Liver (tissue), 3 donors: Measurements from ENCODE around the gene NAA38.

Experiments
- JUND ChIP-seq, 2 donors: IDR thresholded peaks; 2 replicates each; pipeline ENCODE4 v1.6.1; 2016; ENCODE audit warnings: antibody characterized with exemption in 2 of 2
- TAF1 ChIP-seq: conservative IDR thresholded peaks from 2 replicates; pipeline ENCODE4 v1.6.1; 2016; ENCODE audit warnings: antibody characterized with exemption, mild to moderate bottlenecking
- TF ChIP-seq, protein P1 (sequence below): IDR thresholded peaks from 2 replicates; pipeline ENCODE4 v1.6.1; 2016; ENCODE audit warnings: antibody characterized with exemption
- TF ChIP-seq, protein P2 (sequence below): IDR thresholded peaks from 2 replicates; pipeline ENCODE4 v1.6.1; 2016; ENCODE audit warnings: antibody characterized with exemption
- TF ChIP-seq, protein P3 (sequence below): fragments of 150-350 bp; IDR thresholded peaks from 2 replicates; pipeline ENCODE4 v1.5.1; 2017; ENCODE audit warnings: improper control_type of control experiment, low read depth, low read length; ENCODE audit not compliant: missing input control
- donor health status: healthy.
- donor health status: healthy.

DNA sequence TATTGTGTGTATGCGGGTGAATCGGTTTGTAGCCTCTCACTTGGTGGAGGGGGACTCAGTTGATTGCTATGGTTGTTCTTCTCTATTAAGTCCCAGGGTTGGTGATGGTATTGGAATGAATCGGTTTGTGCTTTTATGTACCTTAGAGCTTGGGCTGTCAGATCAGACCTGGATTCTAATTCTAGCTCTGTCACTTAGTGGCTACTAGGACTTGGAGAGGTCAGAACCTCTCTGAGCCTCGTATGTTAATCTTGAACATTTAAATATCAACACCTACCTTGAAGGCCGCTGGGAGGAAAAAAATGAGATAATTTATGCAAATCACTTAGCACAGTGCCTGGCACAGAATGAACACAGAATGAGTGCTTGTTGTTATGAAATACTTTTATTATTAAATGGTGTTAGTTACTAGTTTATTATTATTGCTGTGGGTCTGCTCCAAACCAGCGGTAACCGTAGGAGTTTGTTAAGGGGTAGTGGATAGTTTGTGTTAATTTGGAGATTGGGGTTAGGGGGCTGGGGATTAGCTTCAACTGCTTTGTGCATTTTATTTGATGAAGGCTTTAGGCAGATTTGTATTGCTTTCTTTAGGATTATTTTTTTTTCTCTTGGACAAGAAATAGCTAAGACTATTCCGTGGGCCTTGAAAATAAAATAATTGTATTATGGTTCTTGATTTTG is 19.8 kb downstream of the NAA38 start:
- TF ChIP-seq, protein P1, sequence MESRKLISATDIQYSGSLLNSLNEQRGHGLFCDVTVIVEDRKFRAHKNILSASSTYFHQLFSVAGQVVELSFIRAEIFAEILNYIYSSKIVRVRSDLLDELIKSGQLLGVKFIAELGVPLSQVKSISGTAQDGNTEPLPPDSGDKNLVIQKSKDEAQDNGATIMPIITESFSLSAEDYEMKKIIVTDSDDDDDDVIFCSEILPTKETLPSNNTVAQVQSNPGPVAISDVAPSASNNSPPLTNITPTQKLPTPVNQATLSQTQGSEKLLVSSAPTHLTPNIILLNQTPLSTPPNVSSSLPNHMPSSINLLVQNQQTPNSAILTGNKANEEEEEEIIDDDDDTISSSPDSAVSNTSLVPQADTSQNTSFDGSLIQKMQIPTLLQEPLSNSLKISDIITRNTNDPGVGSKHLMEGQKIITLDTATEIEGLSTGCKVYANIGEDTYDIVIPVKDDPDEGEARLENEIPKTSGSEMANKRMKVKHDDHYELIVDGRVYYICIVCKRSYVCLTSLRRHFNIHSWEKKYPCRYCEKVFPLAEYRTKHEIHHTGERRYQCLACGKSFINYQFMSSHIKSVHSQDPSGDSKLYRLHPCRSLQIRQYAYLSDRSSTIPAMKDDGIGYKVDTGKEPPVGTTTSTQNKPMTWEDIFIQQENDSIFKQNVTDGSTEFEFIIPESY = no peak
- TF ChIP-seq, protein P2, sequence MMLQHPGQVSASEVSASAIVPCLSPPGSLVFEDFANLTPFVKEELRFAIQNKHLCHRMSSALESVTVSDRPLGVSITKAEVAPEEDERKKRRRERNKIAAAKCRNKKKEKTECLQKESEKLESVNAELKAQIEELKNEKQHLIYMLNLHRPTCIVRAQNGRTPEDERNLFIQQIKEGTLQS = no peak
- TF ChIP-seq JUND (IDR thresholded peaks at IDR 0.05) (no peak), TAF1 (no peak)
- TF ChIP-seq, protein P3, sequence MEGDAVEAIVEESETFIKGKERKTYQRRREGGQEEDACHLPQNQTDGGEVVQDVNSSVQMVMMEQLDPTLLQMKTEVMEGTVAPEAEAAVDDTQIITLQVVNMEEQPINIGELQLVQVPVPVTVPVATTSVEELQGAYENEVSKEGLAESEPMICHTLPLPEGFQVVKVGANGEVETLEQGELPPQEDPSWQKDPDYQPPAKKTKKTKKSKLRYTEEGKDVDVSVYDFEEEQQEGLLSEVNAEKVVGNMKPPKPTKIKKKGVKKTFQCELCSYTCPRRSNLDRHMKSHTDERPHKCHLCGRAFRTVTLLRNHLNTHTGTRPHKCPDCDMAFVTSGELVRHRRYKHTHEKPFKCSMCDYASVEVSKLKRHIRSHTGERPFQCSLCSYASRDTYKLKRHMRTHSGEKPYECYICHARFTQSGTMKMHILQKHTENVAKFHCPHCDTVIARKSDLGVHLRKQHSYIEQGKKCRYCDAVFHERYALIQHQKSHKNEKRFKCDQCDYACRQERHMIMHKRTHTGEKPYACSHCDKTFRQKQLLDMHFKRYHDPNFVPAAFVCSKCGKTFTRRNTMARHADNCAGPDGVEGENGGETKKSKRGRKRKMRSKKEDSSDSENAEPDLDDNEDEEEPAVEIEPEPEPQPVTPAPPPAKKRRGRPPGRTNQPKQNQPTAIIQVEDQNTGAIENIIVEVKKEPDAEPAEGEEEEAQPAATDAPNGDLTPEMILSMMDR = no peak
